Gastroesophageal sphincter (tissue), 4 donors: ENCODE results near the gene CTXND1. TPM values are rescaled to one million over a fixed set of nuclear protein-coding genes. Genes with fewer than 3 reads are reported as not detected.

ENCODE experiments used
- ATAC-seq: fragments of 150-250 bp; one replicate; pipeline ENCODE4 v1.9.1; 2016; ENCODE audit warnings: mild to moderate bottlenecking, moderate library complexity
- H3K27ac ChIP-seq, 4 donors: fragments of 200-600 bp; sonication (generic) in 3 of 4; 1 replicate in 3 of 4; 2 replicates in 1 of 4; pipeline ENCODE4 v1.5.1; 2016 to 2019
- H3K27me3 ChIP-seq: fragments of 200-600 bp; sonication (generic); one replicate; pipeline ENCODE4 v1.5.1; 2019
- H3K36me3 ChIP-seq, 2 donors: fragments of 200-600 bp; sonication (generic); one replicate each; pipeline ENCODE4 v1.5.1; 2019; ENCODE audit warnings: control low read depth in 1 of 2
- H3K4me1 ChIP-seq, 3 donors: fragments of 200-600 bp; sonication (generic); 1 replicate in 2 of 3; 2 replicates in 1 of 3; pipeline ENCODE4 v1.5.1; 2016 to 2019; ENCODE audit warnings: control low read depth in 2 of 3
- H3K4me3 ChIP-seq, 2 donors: fragments of 200-600 bp; sonication (generic); one replicate each; pipeline ENCODE4 v1.5.1; 2019; ENCODE audit warnings: mild to moderate bottlenecking in 1 of 2, moderate library complexity in 1 of 2
- H3K9me3 ChIP-seq, 3 donors: fragments of 200-600 bp; sonication (generic); one replicate each; pipeline ENCODE4 v1.5.1; 2017 to 2019; ENCODE audit warnings: control low read depth in 2 of 3
- EP300 ChIP-seq: sonication (generic); formaldehyde crosslinking; IDR thresholded peaks from one replicate; pipeline ENCODE4 v1.6.1; 2017; ENCODE audit warnings: antibody characterized with exemption, mild to moderate bottlenecking
- POLR2A ChIP-seq, 2 donors: fragments of 450-650 bp; IDR thresholded peaks; one replicate each; pipeline ENCODE4 v1.6.1; 2017; ENCODE audit warnings: antibody characterized with exemption in 2 of 2, mild to moderate bottlenecking in 2 of 2, moderate library complexity in 1 of 2
- POLR2AphosphoS5 ChIP-seq: sonication (generic); formaldehyde crosslinking; IDR thresholded peaks from one replicate; pipeline ENCODE4 v1.6.1; 2017; ENCODE audit warnings: antibody characterized with exemption
- WGBS, 2 donors: methylation state at CpG; one replicate each; pipeline ENCODE4 v1.1.5; 2018; ENCODE audit warnings: low coverage in 1 of 2; 5-methylcytosine and 5-hydroxymethylcytosine counted together
- total RNA-seq, 4 donors: library from RNA; depleted of rRNA; stranded (reverse); fragments of >200 nt; gene quantifications; one replicate each; pipeline ENCODE4 v1.1.0, GENCODE V29; 2016
- TF ChIP-seq, protein P1 (sequence below), 4 experiments: fragments of 200-600 bp in 2 of 4; fragments of 450-650 bp in 2 of 4; sonication (generic) in 1 of 4; IDR thresholded peaks; one replicate each; pipeline ENCODE4 v1.5.1; 2017 to 2019; ENCODE audit warnings: antibody characterized with exemption in 4 of 4, mild to moderate bottlenecking in 2 of 4, moderate library complexity in 2 of 4

Gene CTXND1
- total RNA-seq, 4 donors from 2014 or later = 0.27 to 0.85 (median 0.75) TPM

DNA sequence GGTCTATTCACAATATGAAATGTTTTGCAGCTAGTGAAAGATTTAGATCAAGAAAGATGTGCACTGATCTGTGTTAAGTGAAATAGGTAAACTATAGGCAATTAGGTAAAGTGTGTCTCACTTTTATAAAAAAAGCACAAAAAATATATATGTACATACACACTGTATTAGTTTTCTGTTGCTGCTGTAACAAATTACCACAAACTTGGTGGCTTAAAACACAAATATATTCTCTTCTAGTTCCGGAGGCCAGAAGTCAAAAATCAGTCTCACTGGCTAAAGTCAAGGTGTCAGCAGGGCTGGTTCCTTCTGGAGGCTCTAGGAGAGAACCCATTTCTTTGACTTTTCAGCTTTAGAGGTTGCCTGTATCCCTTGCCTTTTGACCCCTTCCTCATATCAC, 88.1 kb downstream of the CTXND1 start:
- Histone ChIP-seq H3K27ac (no peak overlapping the region), H3K4me3 (no peak overlapping the region), H3K36me3 (peaks cover 0 to 70% of the 10 kb centered on the region in 2 donors), H3K4me1 (peaks cover 0 to 16% (median 4%) of the 10 kb centered on the region in 3 donors), H3K27me3 (no peaks in the 10 kb centered on the region), H3K9me3 (no peaks in the 10 kb centered on the region)
- no peak for ATAC-seq
- TF ChIP-seq POLR2A (IDR thresholded peaks at IDR 0.05) (no peak), EP300 (no peak), POLR2AphosphoS5 (no peak)
- TF ChIP-seq, protein P1, sequence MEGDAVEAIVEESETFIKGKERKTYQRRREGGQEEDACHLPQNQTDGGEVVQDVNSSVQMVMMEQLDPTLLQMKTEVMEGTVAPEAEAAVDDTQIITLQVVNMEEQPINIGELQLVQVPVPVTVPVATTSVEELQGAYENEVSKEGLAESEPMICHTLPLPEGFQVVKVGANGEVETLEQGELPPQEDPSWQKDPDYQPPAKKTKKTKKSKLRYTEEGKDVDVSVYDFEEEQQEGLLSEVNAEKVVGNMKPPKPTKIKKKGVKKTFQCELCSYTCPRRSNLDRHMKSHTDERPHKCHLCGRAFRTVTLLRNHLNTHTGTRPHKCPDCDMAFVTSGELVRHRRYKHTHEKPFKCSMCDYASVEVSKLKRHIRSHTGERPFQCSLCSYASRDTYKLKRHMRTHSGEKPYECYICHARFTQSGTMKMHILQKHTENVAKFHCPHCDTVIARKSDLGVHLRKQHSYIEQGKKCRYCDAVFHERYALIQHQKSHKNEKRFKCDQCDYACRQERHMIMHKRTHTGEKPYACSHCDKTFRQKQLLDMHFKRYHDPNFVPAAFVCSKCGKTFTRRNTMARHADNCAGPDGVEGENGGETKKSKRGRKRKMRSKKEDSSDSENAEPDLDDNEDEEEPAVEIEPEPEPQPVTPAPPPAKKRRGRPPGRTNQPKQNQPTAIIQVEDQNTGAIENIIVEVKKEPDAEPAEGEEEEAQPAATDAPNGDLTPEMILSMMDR (IDR thresholded peaks at IDR 0.05) = no peak
- 89 to 100% methylated on average over 1 of the region's 1 CpG for WGBS, 2 donors

DNA sequence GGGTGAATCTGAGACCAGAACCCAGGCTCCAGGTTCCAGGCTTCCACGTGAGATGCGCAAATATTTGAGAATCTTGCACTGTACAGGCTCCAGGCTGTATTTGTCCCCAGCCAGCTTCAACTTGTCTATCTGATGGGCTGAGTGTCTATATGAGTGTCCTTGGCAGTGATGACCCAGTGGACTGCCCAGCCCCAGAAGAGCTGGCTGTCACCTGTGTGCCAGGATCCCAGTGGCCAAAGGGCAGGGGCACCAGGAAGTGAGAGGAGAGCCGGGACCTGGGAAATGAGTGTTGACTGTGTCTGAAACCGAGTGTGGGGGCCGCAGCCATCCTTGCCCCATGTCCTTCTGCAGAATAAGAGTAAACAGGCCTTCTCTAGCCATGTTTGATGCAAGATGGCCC, 88.8 kb downstream of the CTXND1 start:
- H3K4me1 ChIP-seq = peaks cover 0 to 16% (median 4%) of the 10 kb centered on the region in 3 donors
- no peak overlapping the region for H3K4me3 ChIP-seq
- no peaks in the 10 kb centered on the region for H3K27me3 ChIP-seq
- no peak for ATAC-seq
- H3K27ac ChIP-seq = no peak overlapping the region
- no peaks in the 10 kb centered on the region for H3K9me3 ChIP-seq
- H3K36me3 ChIP-seq = peaks cover 0 to 70% of the 10 kb centered on the region in 2 donors
- TF ChIP-seq, protein P1 (IDR thresholded peaks at IDR 0.05) = no peak
- TF ChIP-seq POLR2A (IDR thresholded peaks at IDR 0.05) = no peak
- TF ChIP-seq POLR2AphosphoS5 = no peak
- no peak for TF ChIP-seq EP300
- WGBS, 2 donors = 92 to 94% methylated on average over 2 to 5 of the region's 5 CpGs

DNA sequence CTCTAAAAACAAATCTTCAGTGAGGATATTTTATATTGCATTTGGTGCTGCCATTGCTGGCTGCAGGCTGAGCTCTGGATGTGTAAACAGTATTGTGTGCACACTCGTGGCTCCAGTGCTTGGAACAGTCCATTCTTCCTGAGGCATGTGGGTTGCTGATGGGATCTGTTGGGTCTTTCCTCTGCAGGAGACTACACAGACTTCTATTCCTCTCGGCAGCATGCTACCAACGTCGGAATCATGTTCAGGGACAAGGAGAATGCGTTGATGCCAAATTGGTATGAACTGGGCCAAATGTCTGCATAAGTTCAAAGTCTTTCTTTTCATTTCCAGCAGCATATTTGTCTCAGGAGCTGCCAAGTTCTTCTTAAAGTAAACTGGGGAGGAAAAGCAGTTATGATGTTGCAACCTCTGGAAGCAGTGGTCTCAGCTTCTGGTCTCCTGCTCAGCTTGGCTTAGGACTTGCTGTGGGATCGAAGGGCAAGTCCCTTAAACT, 89.9 kb downstream of the CTXND1 start:
- ATAC-seq = no peak
- Histone ChIP-seq H3K4me1 (peaks cover 0 to 16% (median 4%) of the 10 kb centered on the region in 3 donors), H3K4me3 (no peak overlapping the region), H3K27me3 (no peaks in the 10 kb centered on the region), H3K27ac (no peak overlapping the region), H3K36me3 (peaks cover 0 to 72% of the 10 kb centered on the region in 2 donors), H3K9me3 (no peaks in the 10 kb centered on the region)
- WGBS, 2 donors = 34 to 35% methylated on average over 4 to 5 of the region's 6 CpGs
- TF ChIP-seq POLR2AphosphoS5 (peak; percentile 78), POLR2A (IDR thresholded peaks at IDR 0.05) (no peak)

DNA sequence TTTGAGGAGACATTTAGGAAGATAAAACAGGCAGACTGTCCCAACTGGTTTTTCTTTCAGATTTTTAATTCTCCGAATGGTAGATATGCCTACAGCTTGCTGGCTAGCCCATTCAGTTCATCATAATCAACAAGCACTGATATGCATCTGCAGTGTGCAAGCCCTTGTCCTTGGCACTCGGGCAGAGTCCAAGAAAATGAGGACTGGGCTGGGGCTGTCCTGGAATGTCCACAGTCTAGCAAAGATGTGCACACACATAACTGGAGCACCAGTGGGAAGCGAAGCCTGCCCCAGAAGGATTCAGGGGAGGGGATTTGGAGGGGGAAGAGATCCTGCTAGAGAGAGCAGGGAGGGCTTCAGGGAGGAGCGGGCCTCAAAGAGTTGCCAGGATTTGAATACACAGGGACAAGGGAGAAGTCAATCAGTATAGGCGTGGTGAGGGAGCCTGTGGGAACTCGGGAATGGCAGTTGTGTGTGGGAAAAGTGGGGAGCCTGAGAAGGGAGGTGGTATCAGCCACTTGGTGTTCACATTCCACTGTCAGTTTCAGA, 90.5 kb downstream of the CTXND1 start:
- Histone ChIP-seq H3K27me3 (no peaks in the 10 kb centered on the region), H3K4me3 (no peak overlapping the region), H3K4me1 (peaks cover 0 to 16% (median 4%) of the 10 kb centered on the region in 3 donors), H3K36me3 (peaks cover 0 to 72% of the 10 kb centered on the region in 2 donors), H3K9me3 (no peaks in the 10 kb centered on the region), H3K27ac (no peak overlapping the region)
- no peak for ATAC-seq
- TF ChIP-seq POLR2A (IDR thresholded peaks at IDR 0.05) (no peak), EP300 (no peak), POLR2AphosphoS5 (no peak)
- 89 to 90% methylated on average over 2 to 5 of the region's 6 CpGs for WGBS, 2 donors

DNA sequence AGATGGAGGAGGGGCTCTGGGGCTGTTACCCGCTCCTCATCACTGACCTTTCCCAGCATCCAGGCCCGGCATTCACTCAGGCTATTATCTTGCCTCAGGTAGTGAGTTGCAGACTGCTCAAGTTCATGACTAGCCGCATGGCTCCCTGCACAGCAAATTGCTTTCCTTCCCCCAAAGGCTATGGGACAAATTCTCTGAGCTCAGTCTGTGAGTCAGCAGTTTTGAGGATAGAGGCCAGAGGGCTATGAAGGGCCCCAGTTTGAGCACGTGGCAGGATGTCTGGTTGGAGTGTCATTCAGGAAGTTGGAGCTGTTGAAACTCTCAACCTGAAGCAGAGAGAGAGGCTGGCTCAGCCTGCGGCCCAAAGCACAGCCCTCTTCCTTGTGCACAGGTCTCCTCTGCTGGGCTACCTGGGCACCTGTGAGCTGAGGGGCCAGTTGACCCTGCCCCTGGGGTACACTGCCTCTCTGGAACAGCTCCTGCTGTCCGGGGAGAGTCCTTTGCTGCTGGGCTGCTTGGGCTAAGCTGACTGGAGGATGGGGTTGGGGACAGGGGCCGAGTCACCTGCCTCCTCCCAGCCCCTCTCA, 91.3 kb downstream of the CTXND1 start:
- H3K4me1 ChIP-seq = peaks cover 0 to 16% (median 4%) of the 10 kb centered on the region in 3 donors
- H3K27ac ChIP-seq = peak overlapping the region in 1 of 4 donors; percentile 36
- 90 to 93% methylated on average over 1 to 3 of the region's 7 CpGs for WGBS, 2 donors
- H3K27me3 ChIP-seq = no peaks in the 10 kb centered on the region
- H3K36me3 ChIP-seq = peaks cover 0 to 72% of the 10 kb centered on the region in 2 donors
- no peak for TF ChIP-seq POLR2AphosphoS5
- no peak for TF ChIP-seq EP300
- TF ChIP-seq, protein P1 (IDR thresholded peaks at IDR 0.05) = no peak
- no peak for TF ChIP-seq POLR2A (IDR thresholded peaks at IDR 0.05)
- no peak overlapping the region for H3K4me3 ChIP-seq
- ATAC-seq = peak; percentile 68
- H3K9me3 ChIP-seq = no peaks in the 10 kb centered on the region
